CD4-positive, CD25-positive, alpha-beta regulatory T cell (primary cell): ENCODE measurements around the gene RAG1. TPM values are rescaled to one million over a fixed set of nuclear protein-coding genes. Genes with fewer than 3 reads are reported as not detected.

Experiments
- ATAC-seq, 2 donors: fragments of 150-1000 bp; cut with Tn5 transposase; one replicate each; pipeline ENCODE4 v1.10.0; 2021; ENCODE audit warnings: low read depth in 2 of 2, moderate number of reproducible peaks in 2 of 2, moderate library complexity in 1 of 2
- DNase-seq, 3 donors: peaks; one replicate each; pipeline versions ENCODE4 v3.0.0 to v3.0.0-alpha.2; 2012 to 2022; ENCODE audit warnings: mixed read lengths in 1 of 3
- H3K27ac ChIP-seq: one replicate; pipeline ENCODE4 v1.7.0; 2013; ENCODE audit warnings: mild to moderate bottlenecking, low read length; ENCODE audit not compliant: insufficient read depth, poor library complexity, severe bottlenecking
- H3K27me3 ChIP-seq: one replicate; pipeline ENCODE4 v1.7.0; 2013; ENCODE audit warnings: low read length; ENCODE audit not compliant: control insufficient read depth, insufficient read depth
- H3K36me3 ChIP-seq: one replicate; pipeline ENCODE4 v1.7.0; 2013; ENCODE audit warnings: mild to moderate bottlenecking, low read length, moderate library complexity; ENCODE audit not compliant: control insufficient read depth, insufficient read depth
- H3K4me1 ChIP-seq: 2 replicates; pipeline ENCODE4 v1.7.0; 2013; ENCODE audit warnings: mild to moderate bottlenecking, low read length; ENCODE audit not compliant: insufficient read depth, control insufficient read depth, poor library complexity, severe bottlenecking
- H3K4me3 ChIP-seq: one replicate; pipeline ENCODE4 v1.7.0; 2013; ENCODE audit warnings: low read depth, mild to moderate bottlenecking, low read length, moderate library complexity
- H3K9me3 ChIP-seq, 2 experiments: 1 replicate in 1 of 2; 2 replicates in 1 of 2; pipeline ENCODE4 v1.7.0; 2013; ENCODE audit warnings: low read length in 2 of 2, mild to moderate bottlenecking in 1 of 2, moderate library complexity in 1 of 2; ENCODE audit not compliant: control insufficient read depth in 2 of 2
- H3K27ac Mint-ChIP-seq, 3 donors: one replicate each; pipeline ENCODE4 v1.8.0; 2020 to 2022; ENCODE audit warnings: mild to moderate bottlenecking in 3 of 3, mixed read lengths in 3 of 3, moderate library complexity in 2 of 3
- H3K27me3 Mint-ChIP-seq: one replicate; pipeline ENCODE4 v1.8.0; 2022; ENCODE audit warnings: mild to moderate bottlenecking, mixed read lengths
- H3K36me3 Mint-ChIP-seq: one replicate; pipeline ENCODE4 v1.8.0; 2020; ENCODE audit warnings: mixed read lengths
- H3K4me1 Mint-ChIP-seq, 4 donors: one replicate each; pipeline ENCODE4 v1.8.0; 2020 to 2022; ENCODE audit warnings: mixed read lengths in 4 of 4, mild to moderate bottlenecking in 1 of 4
- H3K4me3 Mint-ChIP-seq, 4 donors: one replicate each; pipeline ENCODE4 v1.8.0; 2020 to 2022; ENCODE audit warnings: mild to moderate bottlenecking in 4 of 4, mixed read lengths in 4 of 4, moderate library complexity in 3 of 4
- H3K9me3 Mint-ChIP-seq, 7 donors: one replicate each; pipeline ENCODE4 v1.8.0; 2020 to 2022; ENCODE audit warnings: mixed read lengths in 7 of 7, mild to moderate bottlenecking in 3 of 7, moderate library complexity in 2 of 7
- polyA plus RNA-seq, 4 donors: library from polyadenylated mRNA; unstranded; fragments of 300-500 nt; fragmentation: Illumina TruSeq; gene quantifications; one replicate each; pipeline ENCODE4 v1.2.3, GENCODE V29; 2021
- total RNA-seq: library from RNA; stranded (reverse); gene quantifications from one replicate; pipeline ENCODE4 v1.2.3, GENCODE V29; 2022

The RAG1 gene
- total and polyA plus RNA-seq, 5 donors from 2014 or later = 0.05 to 2.3 (median 0.16) TPM; not detected in 2

DNA sequence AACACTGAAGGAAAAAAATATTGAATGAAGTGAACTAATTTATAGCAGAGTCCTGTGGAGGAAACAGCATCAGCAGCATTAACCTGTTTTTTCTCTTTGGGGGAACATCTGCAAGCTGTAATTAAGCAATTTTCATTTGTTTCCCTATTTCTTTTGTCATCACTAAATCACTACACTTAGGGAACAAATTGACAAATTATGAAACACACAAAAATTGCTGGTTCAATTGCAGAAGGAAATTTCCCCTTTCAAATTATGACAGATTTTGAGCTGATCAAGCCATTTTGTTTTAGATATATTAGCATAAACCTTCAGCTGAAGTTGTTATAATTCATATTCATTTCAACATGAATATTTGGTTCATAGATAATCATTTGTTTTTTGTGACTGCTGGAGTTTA, 52.4 kb downstream of the RAG1 start:
- H3K27ac Mint-ChIP-seq = no peak overlapping the region
- no peaks in the 10 kb centered on the region for H3K4me1 Mint-ChIP-seq
- Histone ChIP-seq H3K4me3 (no peak overlapping the region), H3K36me3 (no peaks in the 10 kb centered on the region), H3K27ac (no peak overlapping the region), H3K27me3 (no peaks in the 10 kb centered on the region), H3K9me3 (no peaks in the 10 kb centered on the region), H3K4me1 (no peaks in the 10 kb centered on the region)
- no peak overlapping the region for H3K4me3 Mint-ChIP-seq
- peaks cover 8% of the 10 kb centered on the region for H3K27me3 Mint-ChIP-seq
- H3K9me3 Mint-ChIP-seq = no peaks in the 10 kb centered on the region
- no peaks in the 10 kb centered on the region for H3K36me3 Mint-ChIP-seq
- DNase-seq = no peak
- no peak for ATAC-seq

DNA sequence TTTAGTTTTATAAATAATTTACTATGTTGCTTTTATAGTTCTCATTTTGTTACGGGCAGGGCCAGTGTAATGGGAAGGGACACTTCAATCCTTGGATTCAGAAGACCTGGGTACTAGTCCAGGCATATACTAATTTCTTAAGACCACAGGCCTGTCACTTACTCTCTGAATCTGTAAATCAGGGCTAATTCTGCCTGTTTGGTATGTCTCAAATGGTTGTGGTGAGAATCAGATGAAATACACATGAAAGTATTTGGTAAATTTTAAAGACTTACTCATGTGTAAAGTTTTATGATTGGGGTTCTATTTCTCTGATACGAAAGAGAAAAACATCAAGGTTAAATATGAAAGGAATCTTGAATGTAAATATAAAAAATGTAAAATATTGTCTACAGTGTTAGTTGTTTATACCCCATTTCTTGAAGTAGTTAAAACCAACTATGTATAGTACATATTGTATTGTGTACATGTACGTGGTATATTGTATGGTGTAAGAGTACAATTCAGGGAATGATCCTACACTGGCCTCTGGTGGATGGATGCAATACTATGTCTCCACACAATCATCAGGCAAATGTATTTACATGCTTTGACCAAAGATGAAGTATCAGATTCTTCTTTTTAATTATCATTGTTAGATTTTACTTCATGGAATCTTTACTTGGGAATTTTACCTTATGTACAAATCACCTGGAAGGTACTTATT, 54.8 kb downstream of the RAG1 start:
- no peaks in the 10 kb centered on the region for H3K4me1 ChIP-seq
- Mint-ChIP-seq H3K4me1 (no peaks in the 10 kb centered on the region), H3K27me3 (peaks cover 8% of the 10 kb centered on the region), H3K27ac (no peak overlapping the region), H3K4me3 (no peak overlapping the region), H3K36me3 (no peaks in the 10 kb centered on the region), H3K9me3 (no peaks in the 10 kb centered on the region)
- DNase-seq (peak in 1 of 3 donors; percentile 17), ATAC-seq (no peak)
- no peaks in the 10 kb centered on the region for H3K9me3 ChIP-seq
- no peaks in the 10 kb centered on the region for H3K36me3 ChIP-seq
- H3K27me3 ChIP-seq = no peaks in the 10 kb centered on the region
- no peak overlapping the region for H3K4me3 ChIP-seq
- no peak overlapping the region for H3K27ac ChIP-seq

DNA sequence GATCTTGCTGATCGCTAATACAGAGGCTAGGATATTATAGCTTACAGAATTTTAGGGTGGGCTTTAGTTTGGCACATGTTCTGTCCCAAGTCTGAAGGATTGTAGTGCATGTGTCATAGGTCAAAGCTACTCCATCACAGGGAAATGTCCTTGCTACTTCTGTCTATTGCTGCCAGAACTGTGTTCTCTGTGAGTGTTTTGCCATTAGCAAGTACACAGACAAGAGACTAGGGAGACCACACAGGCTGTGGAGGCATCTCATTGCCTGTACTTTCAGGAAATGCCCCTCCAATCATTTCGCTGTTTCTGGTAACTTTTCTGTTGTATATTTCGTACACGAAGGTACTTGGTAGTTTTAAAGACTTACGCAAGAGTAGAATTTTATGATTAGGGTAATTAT, 55.7 kb downstream of the RAG1 start:
- no peaks in the 10 kb centered on the region for H3K27me3 ChIP-seq
- no peak overlapping the region for H3K4me3 ChIP-seq
- Mint-ChIP-seq H3K36me3 (no peaks in the 10 kb centered on the region), H3K4me3 (no peak overlapping the region), H3K9me3 (no peaks in the 10 kb centered on the region), H3K4me1 (no peaks in the 10 kb centered on the region), H3K27ac (no peak overlapping the region), H3K27me3 (peaks cover 8% of the 10 kb centered on the region)
- H3K36me3 ChIP-seq = no peaks in the 10 kb centered on the region
- no peak overlapping the region for H3K27ac ChIP-seq
- no peaks in the 10 kb centered on the region for H3K4me1 ChIP-seq
- ATAC-seq = no peak
- H3K9me3 ChIP-seq = no peaks in the 10 kb centered on the region
- DNase-seq = no peak

- Mint-ChIP-seq H3K9me3 (no peaks in the 10 kb centered on the region), H3K4me3 (no peak overlapping the region), H3K27ac (peak overlapping the region in 1 of 3 donors; percentile 3), H3K36me3 (no peaks in the 10 kb centered on the region), H3K27me3 (no peaks in the 10 kb centered on the region), H3K4me1 (no peaks in the 10 kb centered on the region)
- Histone ChIP-seq H3K4me3 (no peak overlapping the region), H3K4me1 (no peaks in the 10 kb centered on the region), H3K27ac (no peak overlapping the region), H3K9me3 (no peaks in the 10 kb centered on the region), H3K36me3 (no peaks in the 10 kb centered on the region), H3K27me3 (no peaks in the 10 kb centered on the region)
- ATAC-seq = no peak
- no peak for DNase-seq
These were observed 59.2 kb downstream of the RAG1 start for GRCh38 chr11:36627006-36627405.

DNA sequence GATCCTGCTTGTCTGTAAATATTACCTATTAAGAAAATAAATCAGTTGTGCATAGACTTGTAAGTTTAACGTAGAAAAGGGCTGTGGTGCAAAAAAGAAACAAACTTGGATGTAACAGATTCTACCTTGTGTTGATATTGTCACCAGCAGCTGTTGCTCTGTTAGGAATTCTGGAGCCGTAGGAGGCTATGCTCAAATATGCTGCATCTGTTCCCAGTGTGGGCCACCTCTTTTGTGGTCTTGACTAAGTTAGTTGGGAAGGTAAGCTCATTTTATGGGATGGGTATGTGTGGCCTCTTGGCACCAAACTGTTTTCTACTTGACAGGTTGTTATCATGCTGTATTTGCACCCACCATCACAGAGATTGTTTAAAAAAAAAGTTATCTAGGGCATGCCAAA, 59.7 kb downstream of the RAG1 start:
- H3K27me3 Mint-ChIP-seq = no peaks in the 10 kb centered on the region
- no peak for ATAC-seq
- no peak for DNase-seq
- no peaks in the 10 kb centered on the region for H3K4me1 ChIP-seq
- H3K4me3 Mint-ChIP-seq = no peak overlapping the region
- H3K27me3 ChIP-seq = no peaks in the 10 kb centered on the region
- no peaks in the 10 kb centered on the region for H3K9me3 ChIP-seq
- no peaks in the 10 kb centered on the region for H3K36me3 Mint-ChIP-seq
- no peak overlapping the region for H3K4me3 ChIP-seq
- no peak overlapping the region for H3K27ac ChIP-seq
- H3K36me3 ChIP-seq = no peaks in the 10 kb centered on the region
- H3K9me3 Mint-ChIP-seq = no peaks in the 10 kb centered on the region
- no peaks in the 10 kb centered on the region for H3K4me1 Mint-ChIP-seq
- peak overlapping the region in 1 of 3 donors; percentile 3 for H3K27ac Mint-ChIP-seq

DNA sequence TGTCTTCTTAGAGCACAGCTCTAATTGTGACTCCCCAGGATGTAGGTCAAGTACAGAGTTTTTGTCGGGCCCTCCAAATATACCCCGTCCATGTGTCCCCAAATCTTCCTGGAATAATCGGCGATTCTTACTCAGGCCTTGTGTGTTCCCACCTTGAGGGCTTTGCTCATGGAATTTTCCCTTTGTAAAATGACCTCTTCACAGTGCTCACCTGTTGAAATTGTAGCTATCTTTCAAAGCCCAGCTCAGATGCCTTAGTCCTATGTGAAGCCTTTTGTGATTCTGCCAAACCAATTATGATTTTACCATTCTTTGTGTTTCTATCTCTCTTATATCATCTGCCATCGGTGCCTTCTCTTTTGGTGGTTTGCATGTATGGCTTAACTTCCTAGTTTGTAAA, 60.3 kb downstream of the RAG1 start:
- H3K4me3 Mint-ChIP-seq = no peak overlapping the region
- no peak overlapping the region for H3K27ac Mint-ChIP-seq
- Histone ChIP-seq H3K4me3 (no peak overlapping the region), H3K36me3 (no peaks in the 10 kb centered on the region), H3K9me3 (no peaks in the 10 kb centered on the region), H3K27me3 (peaks cover 1% of the 10 kb centered on the region), H3K27ac (no peak overlapping the region), H3K4me1 (no peaks in the 10 kb centered on the region)
- H3K36me3 Mint-ChIP-seq = no peaks in the 10 kb centered on the region
- no peaks in the 10 kb centered on the region for H3K4me1 Mint-ChIP-seq
- ATAC-seq = no peak
- no peaks in the 10 kb centered on the region for H3K9me3 Mint-ChIP-seq
- H3K27me3 Mint-ChIP-seq = no peaks in the 10 kb centered on the region
- DNase-seq = no peak

GRCh38 chr11:36628765-36629244, 61.0 kb downstream of the RAG1 start:
- no peaks in the 10 kb centered on the region for H3K36me3 ChIP-seq
- no peak overlapping the region for H3K27ac ChIP-seq
- Mint-ChIP-seq H3K4me1 (no peaks in the 10 kb centered on the region), H3K36me3 (no peaks in the 10 kb centered on the region), H3K4me3 (no peak overlapping the region), H3K9me3 (no peaks in the 10 kb centered on the region), H3K27me3 (no peaks in the 10 kb centered on the region), H3K27ac (no peak overlapping the region)
- H3K9me3 ChIP-seq = no peaks in the 10 kb centered on the region
- H3K27me3 ChIP-seq = peaks cover 2% of the 10 kb centered on the region
- no peak for DNase-seq
- no peak overlapping the region for H3K4me3 ChIP-seq
- no peak for ATAC-seq
- H3K4me1 ChIP-seq = no peaks in the 10 kb centered on the region
